ENCODE data around the gene LRRC72. TPM values are rescaled to one million over a fixed set of nuclear protein-coding genes. Genes with fewer than 3 reads are reported as not detected.

The LRRC72 gene
- total RNA-seq, 1 experiment from 2014 or later, result not detected

DNA sequence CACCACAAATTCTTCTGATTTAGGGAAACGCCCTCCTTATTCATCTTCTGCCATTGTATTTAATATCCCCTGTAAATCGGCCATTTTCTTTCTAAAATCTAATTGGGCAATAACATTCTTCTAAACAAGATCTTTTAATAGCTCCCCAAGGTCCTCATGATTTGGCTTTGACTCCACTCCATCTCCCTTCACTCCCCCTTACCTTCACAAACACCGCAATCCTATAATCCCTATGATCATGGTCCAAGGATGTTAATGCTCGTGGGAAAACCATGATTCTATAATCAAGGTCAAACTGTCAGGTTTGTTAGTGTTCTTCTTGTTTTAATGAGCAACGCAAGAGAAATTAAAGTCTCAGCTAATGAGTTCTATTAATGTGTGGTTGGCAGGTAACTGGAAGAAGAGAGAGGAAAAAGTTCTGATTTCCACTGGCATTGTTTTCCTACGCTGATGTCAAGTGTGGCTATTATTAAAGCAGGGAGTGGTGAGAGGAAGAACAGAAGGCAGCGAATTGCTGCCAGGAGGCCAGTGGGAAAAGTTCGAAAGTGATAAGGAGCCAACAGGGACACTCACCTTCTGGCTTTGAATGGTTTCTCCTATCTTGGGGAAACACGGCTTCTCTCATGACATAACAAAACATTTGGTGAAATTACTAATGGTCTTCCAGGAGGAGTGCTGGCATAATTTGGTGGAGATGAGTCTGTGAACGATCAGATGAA, 28.1 kb downstream of the LRRC72 start:
- no peak overlapping the region for H3K4me3 ChIP-seq (ENCODE audit: low read length)
- no peaks in the 10 kb centered on the region for H3K36me3 ChIP-seq (ENCODE audit: insufficient read depth, low read length)
- H2AFZ ChIP-seq (ENCODE audit: low read length), result no peak overlapping the region
- peak; percentile 11 for DNase-seq
- H4K20me1 ChIP-seq (ENCODE audit: insufficient read depth, low read depth, low read length), result no peaks in the 10 kb centered on the region
- no peak overlapping the region for H3K4me2 ChIP-seq (ENCODE audit: low read depth, low read length, poor library complexity, severe bottlenecking)
- 0 out of 2 replicates have a peak, but pooled peaks cover 3% of the 10 kb centered on the region for H3K27me3 ChIP-seq (ENCODE audit: low read length)
- no peaks in the 10 kb centered on the region for H3K4me1 ChIP-seq (ENCODE audit: low read length)
- no peaks in the 10 kb centered on the region for H3K9me3 ChIP-seq (ENCODE audit: low read length)
- H3K27ac ChIP-seq (ENCODE audit: low read length), result no peak overlapping the region
- H3K79me2 ChIP-seq (ENCODE audit: low read length), result no peaks in the 10 kb centered on the region
- no peak overlapping the region for H3K9ac ChIP-seq (ENCODE audit: low read length)
- no peaks in the 10 kb centered on the region for H3K9me2 ChIP-seq (replicated peaks; ENCODE audit: insufficient read depth, low read length)

DNA sequence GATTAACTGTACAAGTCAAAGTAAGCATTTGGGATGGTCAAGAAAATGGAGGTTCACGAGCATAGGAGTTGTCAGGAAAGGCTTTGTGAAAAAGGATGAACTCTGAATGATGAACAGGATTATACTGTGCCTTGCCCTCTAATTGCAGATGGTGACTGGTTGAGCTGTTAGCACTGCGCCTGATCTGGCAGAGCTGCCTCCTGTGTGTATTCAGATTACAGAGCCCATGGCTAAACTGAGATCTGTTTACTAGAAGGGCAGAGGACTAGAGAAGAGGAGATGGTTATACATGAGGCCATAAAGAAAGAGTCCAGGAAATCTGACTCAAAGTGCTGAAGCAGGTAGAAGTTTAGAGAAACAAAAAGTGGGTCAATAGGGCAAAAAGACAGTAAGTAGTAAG, 29.7 kb downstream of the LRRC72 start:
- Histone ChIP-seq H3K9me3 (ENCODE audit: low read length) (no peaks in the 10 kb centered on the region), H3K9me2 (replicated peaks; ENCODE audit: insufficient read depth, low read length) (no peaks in the 10 kb centered on the region), H3K4me3 (ENCODE audit: low read length) (no peak overlapping the region), H3K4me1 (ENCODE audit: low read length) (no peaks in the 10 kb centered on the region), H3K36me3 (ENCODE audit: insufficient read depth, low read length) (no peaks in the 10 kb centered on the region), H3K27ac (ENCODE audit: low read length) (no peak overlapping the region), H3K27me3 (ENCODE audit: low read length) (0 out of 2 replicates have a peak, but pooled peaks cover 3% of the 10 kb centered on the region), H3K4me2 (ENCODE audit: low read depth, low read length, poor library complexity, severe bottlenecking) (no peak overlapping the region), H4K20me1 (ENCODE audit: insufficient read depth, low read depth, low read length) (no peaks in the 10 kb centered on the region), H3K9ac (ENCODE audit: low read length) (no peak overlapping the region), H2AFZ (ENCODE audit: low read length) (no peak overlapping the region), H3K79me2 (ENCODE audit: low read length) (no peaks in the 10 kb centered on the region)
- peak; percentile 38 for DNase-seq

DNA sequence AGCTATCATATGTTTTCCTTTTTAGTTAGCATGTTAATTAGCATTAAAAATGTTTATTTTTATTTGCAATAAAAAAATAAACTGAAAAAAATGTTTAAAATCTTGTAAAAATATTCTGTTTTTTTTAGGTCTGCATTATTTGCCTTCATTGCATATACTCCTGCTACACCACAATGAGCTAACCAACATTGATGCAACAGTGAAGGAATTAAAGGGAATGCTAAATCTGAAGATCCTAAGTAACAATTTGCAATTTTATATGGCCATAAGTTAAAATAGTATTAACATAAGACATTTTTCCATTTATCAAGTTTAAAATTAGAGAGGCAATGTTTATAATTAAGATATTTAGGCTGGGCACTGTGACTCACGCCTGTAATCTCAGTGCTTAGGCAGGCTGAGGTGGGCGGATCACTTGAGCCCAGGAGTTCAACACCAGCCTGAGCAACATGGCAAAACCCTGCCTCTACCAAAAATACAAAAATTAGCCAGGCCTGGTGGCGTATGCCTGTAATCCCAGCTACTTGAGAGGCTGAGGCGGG, 32.2 kb downstream of the LRRC72 start:
- no peak overlapping the region for H3K27ac ChIP-seq (ENCODE audit: low read length)
- H3K27me3 ChIP-seq (ENCODE audit: low read length), result no peaks in the 10 kb centered on the region
- H3K9me2 ChIP-seq (replicated peaks; ENCODE audit: insufficient read depth, low read length), result no peaks in the 10 kb centered on the region
- no peaks in the 10 kb centered on the region for H4K20me1 ChIP-seq (ENCODE audit: insufficient read depth, low read depth, low read length)
- H3K79me2 ChIP-seq (ENCODE audit: low read length), result no peaks in the 10 kb centered on the region
- no peaks in the 10 kb centered on the region for H3K9me3 ChIP-seq (ENCODE audit: low read length)
- H3K4me2 ChIP-seq (ENCODE audit: low read depth, low read length, poor library complexity, severe bottlenecking), result no peak overlapping the region
- peaks cover 11% of the 10 kb centered on the region for H3K4me1 ChIP-seq (ENCODE audit: low read length)
- H3K4me3 ChIP-seq (ENCODE audit: low read length), result no peak overlapping the region
- H3K36me3 ChIP-seq (ENCODE audit: insufficient read depth, low read length), result no peaks in the 10 kb centered on the region
- no peak overlapping the region for H2AFZ ChIP-seq (ENCODE audit: low read length)
- no peak overlapping the region for H3K9ac ChIP-seq (ENCODE audit: low read length)
- DNase-seq, result no peak

DNA sequence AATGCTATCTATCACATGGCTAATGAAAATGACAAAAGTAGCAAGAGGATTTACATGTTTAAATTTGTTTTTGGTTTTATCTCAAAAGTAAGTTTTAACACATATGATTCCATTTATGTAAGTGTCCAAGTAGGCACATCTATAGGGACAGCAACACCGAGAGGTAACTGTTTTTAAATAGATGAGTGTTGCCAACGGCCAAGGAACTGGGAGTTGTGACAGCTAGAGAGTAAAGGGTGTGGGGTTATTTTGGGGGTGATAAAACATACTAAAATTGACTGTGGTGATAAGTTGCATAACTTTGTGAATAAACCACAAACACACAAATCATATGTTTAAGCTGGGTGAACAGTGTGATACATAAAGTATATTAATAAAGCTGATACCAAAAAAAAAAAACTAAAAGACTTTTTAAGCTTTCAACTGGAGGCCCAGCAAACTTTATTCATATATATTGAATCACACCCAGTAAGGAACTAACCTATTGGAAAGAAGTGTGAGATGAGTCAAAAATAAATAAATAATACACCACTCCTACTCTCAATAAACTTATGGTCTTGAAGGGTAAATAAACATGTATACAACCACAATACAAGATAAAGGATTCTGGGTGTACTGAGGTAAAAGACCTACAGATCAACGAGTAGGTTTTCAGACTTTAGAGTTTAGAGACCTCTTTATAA, 33.0 kb downstream of the LRRC72 start:
- Histone ChIP-seq H2AFZ (ENCODE audit: low read length) (no peak overlapping the region), H3K27me3 (ENCODE audit: low read length) (no peaks in the 10 kb centered on the region), H3K4me2 (ENCODE audit: low read depth, low read length, poor library complexity, severe bottlenecking) (no peak overlapping the region), H3K79me2 (ENCODE audit: low read length) (no peaks in the 10 kb centered on the region), H3K27ac (ENCODE audit: low read length) (no peak overlapping the region), H3K4me3 (ENCODE audit: low read length) (no peak overlapping the region), H3K9me3 (ENCODE audit: low read length) (no peaks in the 10 kb centered on the region), H4K20me1 (ENCODE audit: insufficient read depth, low read depth, low read length) (no peaks in the 10 kb centered on the region), H3K4me1 (ENCODE audit: low read length) (peaks cover 12% of the 10 kb centered on the region), H3K9ac (ENCODE audit: low read length) (no peak overlapping the region), H3K36me3 (ENCODE audit: insufficient read depth, low read length) (no peaks in the 10 kb centered on the region), H3K9me2 (replicated peaks; ENCODE audit: insufficient read depth, low read length) (no peaks in the 10 kb centered on the region)
- peak; percentile 27 for DNase-seq

DNA sequence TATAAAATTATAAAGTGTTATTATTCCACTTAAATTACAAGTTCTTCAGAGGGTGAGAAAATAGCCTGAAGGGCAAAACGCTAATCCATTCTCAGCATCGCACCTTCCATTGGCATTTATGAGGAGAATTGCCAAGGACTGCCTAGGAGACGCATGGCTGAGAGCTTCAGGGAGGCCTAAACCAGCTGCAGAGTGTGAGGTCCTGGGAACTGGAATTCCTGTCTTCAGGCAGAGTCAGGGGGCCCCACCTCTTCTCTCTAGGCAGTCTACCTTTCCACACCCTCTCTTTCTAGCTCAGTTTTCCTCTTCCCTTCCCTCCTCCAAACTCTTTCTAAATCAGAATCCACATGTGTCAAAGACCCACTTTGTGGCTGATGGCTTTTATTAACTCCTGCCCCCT, 35.3 kb downstream of the LRRC72 start:
- no peak overlapping the region for H2AFZ ChIP-seq (ENCODE audit: low read length)
- H3K27me3 ChIP-seq (ENCODE audit: low read length), result no peaks in the 10 kb centered on the region
- no peak for DNase-seq

DNA sequence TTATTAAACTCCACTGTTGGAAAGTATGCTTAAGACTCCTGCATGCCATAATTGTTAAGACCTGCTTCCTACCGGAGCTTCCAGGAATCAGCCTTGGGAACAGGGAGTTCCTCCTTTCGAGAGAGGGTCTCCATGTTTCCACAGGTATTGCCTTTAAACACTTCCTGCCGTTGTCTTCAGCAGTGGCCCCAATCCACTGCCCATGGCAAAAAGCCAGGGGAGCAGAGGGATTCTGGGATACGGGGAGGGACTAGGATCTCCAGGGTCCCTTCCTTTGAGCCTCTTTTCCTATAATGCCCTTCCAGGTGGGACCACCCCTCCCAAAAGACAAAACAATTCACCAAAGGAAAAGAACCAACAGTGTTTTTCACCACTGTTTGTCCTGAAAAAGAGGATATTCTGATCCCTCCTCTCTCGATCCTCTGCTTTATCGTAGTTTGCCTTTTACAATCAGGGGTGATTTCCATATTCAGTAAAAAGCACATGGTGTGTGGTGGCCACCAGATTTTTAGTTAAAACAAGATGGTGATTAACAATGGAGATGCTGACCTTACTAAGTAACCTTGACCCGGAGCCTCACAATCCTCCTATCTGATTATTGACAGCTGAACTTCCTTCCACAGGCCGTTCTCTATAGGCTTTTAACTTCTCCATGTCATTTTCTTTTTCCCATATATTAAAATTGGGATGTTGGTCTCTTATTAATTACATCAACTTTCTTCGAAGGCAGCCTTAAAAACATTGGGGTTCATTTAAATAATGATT, 36.0 kb downstream of the LRRC72 start:
- H2AFZ ChIP-seq (ENCODE audit: low read length), result 0 out of 2 replicates have a peak overlapping the region, but pooled peaks have one; percentile 1
- H4K20me1 ChIP-seq (ENCODE audit: insufficient read depth, low read depth, low read length), result no peaks in the 10 kb centered on the region
- H3K27me3 ChIP-seq (ENCODE audit: low read length), result no peaks in the 10 kb centered on the region
- DNase-seq, result peak; percentile 26
- H3K79me2 ChIP-seq (ENCODE audit: low read length), result no peaks in the 10 kb centered on the region
- peak overlapping the region; percentile 61 for H3K4me2 ChIP-seq (ENCODE audit: low read depth, low read length, poor library complexity, severe bottlenecking)
- H3K9ac ChIP-seq (ENCODE audit: low read length), result no peak overlapping the region
- no peaks in the 10 kb centered on the region for H3K9me2 ChIP-seq (replicated peaks; ENCODE audit: insufficient read depth, low read length)
- 0 out of 2 replicates have a peak overlapping the region, but pooled peaks have one; percentile 37 for H3K4me3 ChIP-seq (ENCODE audit: low read length)
- no peak overlapping the region for H3K27ac ChIP-seq (ENCODE audit: low read length)
- H3K9me3 ChIP-seq (ENCODE audit: low read length), result no peaks in the 10 kb centered on the region
- peaks cover 12% of the 10 kb centered on the region for H3K4me1 ChIP-seq (ENCODE audit: low read length)
- no peaks in the 10 kb centered on the region for H3K36me3 ChIP-seq (ENCODE audit: insufficient read depth, low read length)

More for the DNA sequence above, 35.3 kb downstream of the LRRC72 start:
- H3K27ac ChIP-seq (ENCODE audit: low read length), result no peak overlapping the region
- no peaks in the 10 kb centered on the region for H3K9me2 ChIP-seq (replicated peaks; ENCODE audit: insufficient read depth, low read length)
- no peak overlapping the region for H3K4me3 ChIP-seq (ENCODE audit: low read length)
- no peak overlapping the region for H3K9ac ChIP-seq (ENCODE audit: low read length)
- no peaks in the 10 kb centered on the region for H3K36me3 ChIP-seq (ENCODE audit: insufficient read depth, low read length)
- no peaks in the 10 kb centered on the region for H3K9me3 ChIP-seq (ENCODE audit: low read length)
- H3K4me1 ChIP-seq (ENCODE audit: low read length), result peaks cover 12% of the 10 kb centered on the region
- H3K79me2 ChIP-seq (ENCODE audit: low read length), result no peaks in the 10 kb centered on the region
- H4K20me1 ChIP-seq (ENCODE audit: insufficient read depth, low read depth, low read length), result no peaks in the 10 kb centered on the region
- H3K4me2 ChIP-seq (ENCODE audit: low read depth, low read length, poor library complexity, severe bottlenecking), result no peak overlapping the region

DNA sequence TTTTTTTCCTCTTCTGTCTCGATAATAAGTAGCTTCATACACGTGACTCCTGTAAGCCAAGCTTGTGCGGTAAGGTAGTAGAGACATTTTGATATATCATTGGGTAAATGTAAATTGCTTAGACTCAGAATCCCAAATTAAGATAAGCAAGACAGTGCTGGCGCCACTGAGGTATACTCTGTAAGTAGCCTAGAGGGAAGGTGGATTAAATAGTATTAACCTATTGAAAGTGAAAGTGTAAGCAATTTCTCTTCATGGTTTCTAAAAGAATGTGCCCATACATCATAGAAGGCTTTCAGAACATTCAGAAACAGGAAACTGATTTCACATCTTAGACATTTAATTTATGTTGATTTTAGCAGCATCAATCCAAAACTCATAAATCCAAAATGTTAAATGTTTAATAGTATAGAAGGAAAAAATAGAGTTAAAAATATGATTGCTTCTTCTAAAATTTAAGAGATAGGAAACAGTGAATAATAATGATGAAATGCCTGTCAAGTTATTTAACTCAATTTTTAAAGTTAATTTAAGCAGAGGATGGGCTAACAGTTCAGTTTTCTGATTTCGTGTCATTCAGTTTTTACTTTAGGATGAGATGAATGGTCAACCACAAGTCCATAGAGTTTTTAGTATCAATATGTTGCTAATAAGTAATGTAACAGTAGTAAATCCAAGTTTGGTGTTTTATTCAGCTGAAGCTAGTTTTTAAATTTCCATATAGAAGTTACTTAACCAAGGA, 36.8 kb downstream of the LRRC72 start:
- Histone ChIP-seq H3K9ac (ENCODE audit: low read length) (0 out of 2 replicates have a peak overlapping the region, but pooled peaks have one; percentile 19), H3K4me2 (ENCODE audit: low read depth, low read length, poor library complexity, severe bottlenecking) (peak overlapping the region; percentile 61), H3K27ac (ENCODE audit: low read length) (no peak overlapping the region), H4K20me1 (ENCODE audit: insufficient read depth, low read depth, low read length) (no peaks in the 10 kb centered on the region), H3K4me3 (ENCODE audit: low read length) (peak overlapping the region; percentile 37; the same call in 1 of the 2 replicates), H3K79me2 (ENCODE audit: low read length) (no peaks in the 10 kb centered on the region), H3K9me3 (ENCODE audit: low read length) (no peaks in the 10 kb centered on the region), H3K27me3 (ENCODE audit: low read length) (no peaks in the 10 kb centered on the region), H3K4me1 (ENCODE audit: low read length) (peaks cover 12% of the 10 kb centered on the region), H3K9me2 (replicated peaks; ENCODE audit: insufficient read depth, low read length) (no peaks in the 10 kb centered on the region), H3K36me3 (ENCODE audit: insufficient read depth, low read length) (no peaks in the 10 kb centered on the region), H2AFZ (ENCODE audit: low read length) (peak overlapping the region; percentile 25; the same call in 1 of the 2 replicates)
- DNase-seq, result peak; percentile 45

All from Karpas-422 (cell line).